Naive B cell (primary cell): Measurements from ENCODE around the gene OR6B3. TPM values are rescaled to one million over a fixed set of nuclear protein-coding genes. Genes with fewer than 3 reads are reported as not detected.

ENCODE experiments used
- polyA plus RNA-seq, 6 donors: library from polyadenylated mRNA; unstranded; fragments of 300-500 nt; fragmentation: Illumina TruSeq; gene quantifications; one replicate each; pipeline ENCODE4 v1.2.3, GENCODE V29; 2021; ENCODE audit warnings: low read depth in 6 of 6

Gene OR6B3
- polyA plus RNA-seq, 6 donors from 2014 or later = not detected

Other genes starting within 250 kb of the OR6B3 start
- 100 to 1,000 TPM; 109 to 166 (median 129) TPM for gene NDUFA10, start 28.2 kb downstream of the OR6B3 start, polyA plus RNA-seq
- not detected for gene OR6B2, start 23.1 kb downstream of the OR6B3 start, polyA plus RNA-seq
- 100 to 1,000 TPM; 182 to 232 (median 207) TPM for gene COPS9, start 82.8 kb upstream of the OR6B3 start, polyA plus RNA-seq
- gene OTOS, start 87.1 kb upstream of the OR6B3 start, polyA plus RNA-seq = not detected